Esophagus muscularis mucosa (tissue), 4 donors: ENCODE measurements around the gene ZNF256.

Experiments
- CTCF ChIP-seq, 3 experiments: fragments of 200-600 bp in 2 of 3; fragments of 450-650 bp in 1 of 3; sonication (generic) in 2 of 3; IDR thresholded peaks; one replicate each; pipeline ENCODE4 v1.5.1; 2017 to 2019; ENCODE audit warnings: antibody characterized with exemption in 3 of 3, mild to moderate bottlenecking in 2 of 3, moderate library complexity in 1 of 3
- EP300 ChIP-seq: sonication (generic); formaldehyde crosslinking; IDR thresholded peaks from one replicate; pipeline ENCODE4 v1.6.1; 2017; ENCODE audit warnings: antibody characterized with exemption
- POLR2A ChIP-seq: fragments of 450-650 bp; IDR thresholded peaks from one replicate; pipeline ENCODE4 v1.6.1; 2017; ENCODE audit warnings: antibody characterized with exemption, moderate library complexity, mild to moderate bottlenecking, low read depth
- POLR2AphosphoS5 ChIP-seq, 2 donors: sonication (generic); formaldehyde crosslinking; IDR thresholded peaks; one replicate each; pipeline ENCODE4 v1.6.1; 2017; ENCODE audit warnings: antibody characterized with exemption in 2 of 2

GRCh38 chr19:57927587-57927986, 19.9 kb downstream of the ZNF256 start:
- no peak for TF ChIP-seq CTCF (IDR thresholded peaks at IDR 0.05)
- TF ChIP-seq POLR2AphosphoS5 (IDR thresholded peaks at IDR 0.05): no peak
- no peak for TF ChIP-seq POLR2A
- no peak for TF ChIP-seq EP300
